Peyer's patch (tissue), 4 donors: ENCODE measurements around the gene MTMR4.

ENCODE experiments used
- CTCF ChIP-seq, 6 experiments: fragments of 450-650 bp in 4 of 6; fragments of 200-600 bp in 2 of 6; sonication (generic) in 1 of 6; IDR thresholded peaks; one replicate each; pipeline ENCODE4 v1.5.1; 2017 to 2019; ENCODE audit warnings: antibody characterized with exemption in 6 of 6, mild to moderate bottlenecking in 3 of 6, moderate library complexity in 1 of 6
- POLR2A ChIP-seq, 2 donors: fragments of 450-650 bp; IDR thresholded peaks; one replicate each; pipeline ENCODE4 v1.5.1; 2017; ENCODE audit warnings: antibody characterized with exemption in 2 of 2, mild to moderate bottlenecking in 2 of 2, moderate library complexity in 2 of 2

GRCh38 chr17:58541249-58541648 lies 26.8 kb upstream of the MTMR4 start:
- no peak for TF ChIP-seq CTCF (IDR thresholded peaks at IDR 0.05)
- TF ChIP-seq POLR2A (IDR thresholded peaks at IDR 0.05) = no peak
